CD4-positive, alpha-beta T cell treated with Interleukin-12 subunit alpha and Interleukin-12 subunit beta, for 1 hour (primary cell): Measurements from ENCODE around the gene AFF3.

Experiments
- DNase-seq: peaks from one replicate; pipeline ENCODE4 v3.0.0-alpha.2; 2020

AFF3 gene

DNA sequence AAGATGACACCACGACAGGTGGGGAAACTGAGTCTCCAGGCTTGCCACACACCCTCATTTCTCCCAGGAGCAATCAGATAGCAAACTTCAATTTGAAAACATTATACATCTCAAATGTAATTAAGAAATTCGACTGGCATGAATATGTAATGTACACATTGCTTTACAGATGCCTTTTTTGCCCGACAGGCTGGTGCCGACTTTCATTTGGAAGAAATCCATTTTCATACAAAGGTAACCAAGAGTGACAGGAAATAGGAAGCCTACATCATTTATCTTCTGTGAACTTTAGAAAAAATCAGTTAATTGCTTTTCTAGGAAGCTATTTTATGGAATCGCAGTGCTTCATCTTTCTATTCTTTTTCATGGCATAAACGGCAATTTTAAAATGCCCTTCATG is 140.3 kb downstream of the AFF3 start:
- DNase-seq = no peak

DNA sequence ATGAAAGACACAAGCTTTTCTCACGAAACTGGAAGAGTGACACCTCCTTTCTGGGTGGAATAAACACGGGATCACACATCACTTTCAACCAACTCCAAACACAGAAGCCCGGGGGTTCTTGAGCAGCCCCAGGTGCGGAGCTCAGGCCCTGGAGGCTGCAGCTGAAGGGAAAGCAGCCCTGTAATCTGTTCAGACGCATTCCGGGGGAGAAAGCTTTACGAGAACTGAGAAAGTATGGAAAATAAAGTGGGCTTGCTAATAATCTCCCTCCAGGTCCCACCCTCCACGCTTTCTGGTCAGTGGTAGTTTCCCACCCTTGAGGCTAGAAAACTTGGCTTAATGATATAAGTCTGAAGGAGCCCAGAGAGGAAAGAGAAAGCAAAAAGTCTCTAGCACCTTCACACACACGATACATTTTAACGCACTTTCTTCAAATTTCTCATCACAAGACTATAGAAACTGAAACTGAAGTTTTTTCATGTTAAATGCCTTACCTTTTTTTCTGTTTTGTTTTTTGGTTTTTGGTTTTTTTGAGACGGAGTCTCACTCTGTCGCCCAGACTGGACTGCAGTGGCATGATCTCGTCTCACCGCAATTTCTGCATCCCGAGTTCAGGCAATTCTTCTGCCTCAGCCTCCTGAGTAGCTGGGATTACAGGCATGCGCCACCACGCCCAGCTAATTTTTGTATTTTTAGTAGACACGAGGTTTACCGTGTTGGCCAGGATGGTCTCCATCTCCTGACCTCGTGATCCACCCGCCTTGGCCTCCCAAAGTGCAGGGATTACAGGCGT is 141.3 kb downstream of the AFF3 start:
- no peak for DNase-seq

DNA sequence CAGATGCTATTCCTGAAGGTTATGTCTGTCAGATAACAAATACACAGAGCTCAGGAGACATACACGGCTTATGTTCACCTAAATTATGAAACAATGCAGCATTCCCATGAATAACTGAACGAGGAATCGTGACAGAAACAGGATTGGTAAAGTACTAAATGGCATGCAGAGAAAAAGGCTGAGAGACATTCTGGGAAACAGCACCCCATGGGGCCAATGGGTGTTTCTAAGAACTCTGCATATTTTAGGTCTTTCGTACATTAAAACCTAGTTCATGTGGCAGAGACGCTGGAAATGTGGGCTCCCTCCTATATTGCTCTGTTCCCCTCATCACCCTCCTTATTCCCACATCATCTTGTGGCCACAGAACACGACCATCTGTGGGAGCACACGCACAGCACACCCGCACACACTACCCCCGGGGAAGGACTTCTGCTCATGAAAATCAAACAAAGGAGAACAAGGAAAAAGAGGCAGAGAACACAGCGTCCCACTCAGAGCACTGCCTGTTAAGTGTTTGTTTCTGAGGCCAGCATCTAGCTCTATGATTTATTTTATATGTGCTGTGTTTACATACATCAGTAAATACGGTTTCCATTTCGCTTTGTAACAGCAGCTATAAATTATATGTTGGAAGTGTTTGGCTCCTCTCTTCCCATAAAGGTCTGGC is 143.6 kb downstream of the AFF3 start:
- no peak for DNase-seq

DNA sequence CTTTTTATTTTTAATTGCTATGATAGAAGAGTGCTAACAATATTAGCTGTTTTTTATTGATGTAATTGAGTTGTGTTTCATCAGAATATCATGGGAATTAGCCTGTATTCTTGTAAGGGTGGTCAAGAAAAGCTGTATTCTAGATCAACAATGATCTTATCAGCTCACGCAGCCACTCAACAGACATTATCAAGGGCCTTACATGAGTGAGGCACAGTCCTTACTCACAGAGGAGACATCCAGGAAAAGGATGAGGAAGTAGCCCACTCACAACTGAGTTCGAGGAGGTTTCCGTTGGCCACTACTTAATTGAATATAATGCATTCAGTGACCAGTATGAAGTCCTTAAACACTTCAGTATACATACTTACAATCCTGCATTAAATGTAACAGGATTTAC is 152.5 kb downstream of the AFF3 start:
- no peak for DNase-seq

DNA sequence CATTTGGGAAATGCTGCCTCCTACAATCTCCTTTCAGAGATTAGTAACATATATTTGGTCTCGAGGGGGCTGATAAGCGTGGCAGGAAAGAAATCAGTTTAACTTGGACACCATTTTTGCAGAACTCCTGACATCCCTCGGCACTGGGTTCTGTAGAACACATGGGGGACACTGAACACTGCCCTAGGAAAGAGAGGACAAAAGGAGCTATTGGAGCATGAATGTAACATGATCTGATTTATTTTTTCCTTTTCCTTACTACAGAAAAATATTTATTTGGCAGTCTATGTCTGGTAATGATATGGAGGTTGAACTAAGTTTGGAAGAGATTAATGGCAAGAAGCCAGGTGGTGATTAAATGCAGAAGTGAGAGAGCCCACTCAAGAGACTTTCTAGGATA is 153.8 kb downstream of the AFF3 start:
- no peak for DNase-seq

DNA sequence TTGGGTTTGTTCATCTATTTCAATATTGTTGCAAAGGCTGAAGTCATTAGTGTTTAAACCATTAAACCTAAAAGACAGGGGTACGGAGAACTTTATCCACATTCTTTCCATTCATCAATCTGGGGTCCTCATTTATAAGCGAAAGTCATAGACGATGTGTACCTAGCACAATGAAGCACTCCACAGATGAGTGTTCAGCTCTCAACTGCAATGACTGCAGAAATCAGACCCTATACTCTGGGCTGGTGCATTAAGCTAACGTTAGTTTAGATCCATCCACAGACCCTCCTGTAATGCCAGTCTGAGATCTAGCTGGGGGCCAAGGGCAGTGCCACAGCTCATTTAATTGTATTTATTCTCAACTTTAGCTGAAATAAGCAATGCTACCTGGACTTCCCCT is 155.2 kb downstream of the AFF3 start:
- DNase-seq = no peak

DNA sequence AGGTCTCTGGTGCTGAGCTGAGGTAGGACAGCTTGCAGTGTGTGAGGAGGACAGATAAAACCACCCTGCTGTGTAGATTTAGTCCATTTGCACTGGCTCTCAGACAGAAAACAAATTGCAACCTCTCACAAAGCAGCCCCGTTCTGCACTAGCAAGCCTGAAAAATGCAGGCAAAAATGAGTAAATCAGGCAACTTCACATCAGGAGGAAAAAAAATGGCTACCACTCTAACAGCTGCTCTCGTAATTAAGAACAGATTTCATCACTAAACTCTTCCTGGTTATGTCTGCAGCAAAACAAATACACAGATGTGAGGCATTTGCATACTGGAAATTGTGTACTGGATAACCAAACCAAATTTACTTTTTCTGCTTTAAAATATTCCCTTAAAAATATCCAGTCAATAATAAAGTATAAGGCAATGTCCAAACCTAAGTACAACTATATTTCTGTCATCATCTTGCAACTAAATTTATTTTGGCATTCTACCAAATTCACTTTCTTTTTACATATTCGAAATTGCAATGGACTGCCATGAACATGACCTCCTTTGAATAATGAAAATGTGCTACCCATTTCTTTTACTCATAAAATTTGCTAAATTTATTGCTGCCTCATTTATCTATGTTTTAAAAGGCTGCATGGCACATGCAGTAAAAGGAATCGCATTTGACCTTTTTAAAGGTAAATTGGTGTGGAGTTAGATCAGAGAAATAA is 157.4 kb downstream of the AFF3 start:
- no peak for DNase-seq

DNA sequence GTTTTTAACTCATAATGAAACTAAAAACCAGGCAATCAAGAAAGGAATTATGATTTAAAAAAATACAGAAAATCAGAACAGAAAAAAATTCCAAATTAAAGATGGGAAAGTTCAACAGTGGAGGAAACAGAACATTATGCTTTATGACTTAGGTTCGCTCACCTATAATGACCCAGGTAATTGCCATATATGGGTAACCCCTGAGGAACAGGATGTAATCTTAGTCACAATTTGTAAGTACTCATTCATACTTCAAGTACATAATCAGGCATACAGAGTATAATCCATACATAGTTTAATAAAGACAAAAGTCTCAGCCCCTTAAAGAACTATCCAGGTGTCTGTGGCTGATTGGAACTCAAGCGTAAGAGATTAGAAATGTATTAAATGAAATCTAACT is 159.6 kb downstream of the AFF3 start:
- no peak for DNase-seq

DNA sequence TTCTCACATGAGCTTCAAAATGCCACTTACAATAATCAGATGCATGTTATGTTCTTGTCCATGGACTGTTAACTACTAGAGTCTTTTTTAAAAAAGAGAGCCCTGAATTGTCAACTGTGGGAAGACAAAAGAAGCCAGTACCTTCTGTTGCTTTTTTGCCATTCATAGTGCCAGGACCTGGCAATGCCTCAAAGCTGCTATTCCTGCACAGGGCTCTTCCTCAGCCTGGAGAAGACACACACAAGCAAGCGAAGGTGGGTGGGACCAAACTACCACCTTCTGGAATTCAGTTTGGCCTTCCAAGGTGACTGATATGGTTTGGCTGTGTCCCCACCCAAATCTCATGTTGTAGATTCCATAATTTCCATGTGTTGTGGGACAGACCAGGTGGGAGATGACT is 160.6 kb downstream of the AFF3 start:
- no peak for DNase-seq

DNA sequence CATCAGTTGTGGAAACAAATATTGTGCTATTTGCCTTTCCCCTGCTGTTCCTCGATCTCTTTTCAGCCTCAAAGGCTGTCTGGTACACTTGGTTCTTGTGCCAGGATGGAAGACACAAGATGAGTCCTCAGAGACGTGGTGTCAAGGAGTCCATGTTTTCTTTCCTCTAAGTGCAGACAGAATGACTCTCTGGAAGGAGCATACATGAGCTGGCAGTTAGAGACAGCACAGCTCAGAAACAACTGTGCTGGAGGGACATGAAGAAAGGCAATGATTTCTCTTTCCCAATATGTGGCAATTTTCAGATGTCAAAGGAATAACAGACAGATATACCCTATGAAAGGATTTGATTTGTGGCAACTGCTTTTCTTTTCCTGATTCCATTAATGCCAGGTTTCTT is 162.2 kb downstream of the AFF3 start:
- DNase-seq = no peak

DNA sequence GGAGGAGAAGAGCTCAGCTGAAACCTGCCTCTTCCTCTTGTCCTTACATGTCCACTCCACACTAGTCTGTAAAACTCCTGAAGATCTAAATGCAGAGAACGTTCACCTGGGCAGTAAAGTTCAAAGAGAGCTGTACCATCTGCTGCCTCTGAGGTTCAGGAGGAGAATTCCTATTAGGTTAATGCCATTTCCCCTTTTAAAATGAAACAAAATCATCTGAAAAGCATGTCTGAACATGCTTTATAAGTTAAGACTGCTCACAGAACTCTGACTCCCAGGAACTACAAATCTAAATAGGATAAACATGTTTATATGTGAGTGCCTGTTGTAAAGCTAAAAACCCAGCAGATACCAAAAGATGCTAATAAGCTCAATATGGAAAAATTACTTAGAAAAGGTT is 164.4 kb downstream of the AFF3 start:
- no peak for DNase-seq

DNA sequence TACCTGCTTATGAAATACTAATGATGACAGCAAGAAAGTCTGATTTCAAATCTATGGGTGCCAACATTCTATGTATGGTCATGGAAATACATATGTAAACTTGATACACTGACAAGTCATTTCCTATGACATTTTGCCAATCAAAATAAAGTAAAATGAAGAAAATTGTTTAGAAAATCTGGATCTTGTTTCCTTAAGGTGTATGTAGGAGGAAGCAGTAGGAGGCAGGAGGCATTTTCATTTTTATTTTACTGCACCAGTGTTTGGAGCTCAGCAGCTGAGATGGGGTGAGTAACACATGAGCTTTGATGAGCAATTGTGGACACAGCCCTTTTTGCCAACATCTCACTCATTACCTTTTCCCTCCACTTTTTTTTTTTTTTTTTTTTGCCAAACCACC is 167.0 kb downstream of the AFF3 start:
- no peak for DNase-seq

DNA sequence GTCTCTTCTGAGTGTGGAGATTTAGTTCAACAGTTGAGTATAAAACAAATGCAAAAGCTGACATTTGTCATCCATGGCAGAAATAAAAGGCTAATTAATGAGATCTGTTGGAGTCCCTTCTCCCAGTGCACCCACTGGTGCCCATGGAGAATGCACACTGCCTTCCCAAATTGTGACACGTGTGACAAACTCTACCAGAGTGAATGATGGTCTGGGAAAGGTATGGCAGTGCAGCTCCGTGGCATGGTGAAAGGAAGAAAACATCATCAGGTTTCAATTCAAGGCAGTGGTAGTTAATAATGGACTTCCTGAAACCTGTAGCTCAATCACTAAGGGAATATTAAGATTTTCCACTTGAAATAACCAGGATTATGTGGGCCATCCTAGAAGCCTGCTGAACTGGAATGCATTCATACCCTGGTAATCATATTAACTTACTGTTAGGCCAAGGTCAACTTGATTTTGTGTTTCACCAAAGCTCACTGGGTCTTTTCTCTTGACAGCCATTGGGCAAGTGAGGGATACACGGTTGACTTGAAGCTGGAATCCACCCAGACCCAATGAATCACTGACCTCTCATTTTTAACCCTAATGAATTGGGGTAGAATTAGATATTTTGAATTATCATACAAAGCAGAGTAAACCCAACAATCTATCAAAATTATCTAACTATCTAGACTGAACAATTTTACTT is 167.6 kb downstream of the AFF3 start:
- no peak for DNase-seq

DNA sequence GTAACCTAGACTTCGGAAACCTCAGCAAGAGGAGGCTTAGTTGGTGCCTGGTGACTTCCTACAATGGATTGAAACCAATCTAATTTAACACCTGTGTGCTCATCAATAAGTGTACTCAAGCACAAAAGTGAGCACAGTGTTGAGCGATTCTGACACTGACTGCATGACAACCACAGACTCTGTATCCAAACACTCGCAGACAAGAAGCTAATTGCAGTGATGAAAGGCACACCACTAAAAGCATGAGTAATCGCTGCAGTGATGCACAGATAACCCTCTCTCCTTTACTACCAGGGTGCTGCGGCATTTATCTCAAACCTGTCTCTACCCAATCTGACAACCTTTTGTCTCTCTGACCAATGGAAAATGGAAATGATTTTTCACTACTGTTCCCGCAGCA is 168.1 kb downstream of the AFF3 start:
- no peak for DNase-seq

DNA sequence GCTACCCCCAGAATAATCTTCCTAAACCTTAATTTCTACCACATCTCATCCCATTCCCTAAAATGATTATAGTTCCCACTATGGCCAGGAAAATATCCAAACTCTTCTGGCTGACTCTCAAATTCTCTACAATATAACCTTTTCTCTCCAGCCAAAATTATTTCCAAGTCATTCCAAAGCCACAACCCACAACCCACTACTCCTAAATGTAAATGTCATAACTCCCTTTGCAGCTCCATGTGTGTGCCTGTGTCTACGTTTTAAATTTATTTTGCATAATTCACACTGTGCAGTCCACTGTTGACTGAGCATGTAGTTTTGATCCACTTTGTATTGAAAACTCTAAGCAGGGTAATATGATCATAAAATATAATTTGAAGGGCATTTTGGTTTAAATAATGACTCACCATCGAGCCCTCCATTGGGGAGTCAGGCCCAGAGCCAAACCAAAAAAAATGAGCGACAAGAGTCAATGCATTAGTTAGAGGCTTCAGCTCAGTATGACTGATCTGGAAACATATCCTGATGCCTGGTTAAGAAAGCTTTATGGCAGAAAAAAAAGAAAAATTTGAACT is 171.0 kb downstream of the AFF3 start:
- no peak for DNase-seq

DNA sequence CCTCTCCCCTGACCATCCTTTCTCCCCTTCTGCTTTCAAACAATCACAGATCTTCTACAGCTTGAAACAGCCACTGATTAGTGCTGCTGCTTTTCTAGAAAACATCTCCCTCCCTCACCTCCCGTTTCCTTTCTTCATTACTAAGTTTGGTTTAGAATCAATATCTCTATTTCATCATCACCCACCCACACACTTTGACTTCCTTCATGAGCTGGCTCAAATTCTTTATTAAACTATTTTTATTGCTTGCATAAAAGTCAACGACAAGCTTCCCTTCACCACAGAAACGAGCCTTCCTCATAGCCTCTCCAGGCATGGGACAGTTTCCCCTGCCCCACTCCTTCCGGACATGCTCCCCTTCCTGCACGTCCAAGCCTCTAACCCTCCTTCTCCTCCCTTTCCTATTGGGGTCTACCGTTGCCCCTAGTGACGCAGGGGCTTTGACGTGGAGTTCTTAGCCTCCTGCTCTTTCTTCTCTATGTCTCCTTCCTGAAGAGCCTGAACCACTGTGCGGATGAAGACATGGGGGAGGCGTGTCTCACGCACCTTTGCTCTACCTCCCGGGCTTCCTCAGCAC is 172.0 kb downstream of the AFF3 start:
- DNase-seq = no peak

DNA sequence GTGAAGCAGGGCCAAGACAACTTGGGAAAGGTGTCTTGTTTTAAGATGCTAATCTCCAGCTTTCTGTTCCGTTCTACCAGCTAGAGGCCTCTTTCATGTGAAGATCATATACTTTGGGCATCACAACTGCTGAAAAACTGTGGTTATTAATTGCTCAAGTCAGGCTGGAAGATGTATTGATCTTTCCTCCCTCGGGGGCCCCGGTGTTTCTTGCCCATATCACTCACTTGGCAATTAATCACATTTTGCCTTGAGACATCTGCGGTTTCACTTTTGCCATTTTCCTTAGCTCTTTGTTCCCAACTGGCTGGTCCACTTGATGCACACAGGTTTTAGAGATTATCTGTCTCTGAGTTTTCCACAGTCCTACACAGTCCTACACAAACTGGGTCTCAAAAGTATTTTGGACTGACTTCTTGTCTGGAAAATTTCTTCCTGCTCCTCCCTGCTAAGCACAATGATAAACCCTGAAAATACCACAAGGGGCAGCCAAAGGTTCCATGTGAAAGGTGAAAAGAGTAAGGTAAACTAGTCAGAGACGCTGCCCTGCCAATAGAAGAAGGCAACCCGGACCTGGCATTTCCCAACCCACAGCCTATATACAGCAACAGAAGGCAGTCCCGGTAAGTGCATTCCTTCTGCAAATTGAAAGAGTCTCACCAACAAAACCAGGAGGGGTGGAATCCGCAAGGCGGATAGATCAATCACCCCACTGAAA is 181.0 kb downstream of the AFF3 start:
- no peak for DNase-seq

DNA sequence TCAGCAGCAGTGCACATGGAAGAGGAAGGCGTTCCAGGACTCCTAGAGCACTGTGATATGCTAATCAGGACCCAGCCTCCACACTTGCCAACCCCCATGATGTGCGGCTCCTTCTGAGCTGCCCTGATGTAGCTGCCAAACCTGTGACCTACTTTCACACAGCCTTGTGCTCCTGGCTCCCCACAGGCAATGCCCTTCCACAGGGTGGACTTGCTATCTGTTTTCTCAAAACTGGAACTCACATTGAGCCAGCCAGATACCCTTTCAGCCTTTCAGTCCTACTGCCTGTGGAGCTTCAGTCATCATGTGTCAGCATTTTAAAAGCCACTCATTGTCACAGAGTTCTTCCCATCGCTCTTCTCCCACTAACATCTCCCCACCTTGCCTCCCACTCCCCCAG is 181.6 kb downstream of the AFF3 start:
- no peak for DNase-seq

DNA sequence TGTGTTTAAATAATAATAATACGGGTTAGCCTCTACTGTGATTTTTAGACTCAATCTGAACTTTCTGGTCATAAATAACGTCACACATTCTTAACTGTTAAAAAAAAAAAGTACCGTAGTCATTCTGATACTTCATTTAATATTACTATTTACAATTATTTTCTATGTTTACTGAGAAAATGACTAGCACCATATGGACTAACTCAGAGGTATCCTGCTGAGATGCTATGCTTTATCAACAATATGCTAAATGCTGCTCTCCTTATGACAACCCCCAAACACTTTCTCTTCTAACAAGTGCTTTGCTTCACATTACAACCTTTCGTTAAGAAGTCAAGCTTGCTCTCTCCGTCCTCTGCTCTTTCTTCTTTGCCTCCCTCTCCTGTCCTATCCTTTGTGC is 182.1 kb downstream of the AFF3 start:
- DNase-seq = no peak

DNA sequence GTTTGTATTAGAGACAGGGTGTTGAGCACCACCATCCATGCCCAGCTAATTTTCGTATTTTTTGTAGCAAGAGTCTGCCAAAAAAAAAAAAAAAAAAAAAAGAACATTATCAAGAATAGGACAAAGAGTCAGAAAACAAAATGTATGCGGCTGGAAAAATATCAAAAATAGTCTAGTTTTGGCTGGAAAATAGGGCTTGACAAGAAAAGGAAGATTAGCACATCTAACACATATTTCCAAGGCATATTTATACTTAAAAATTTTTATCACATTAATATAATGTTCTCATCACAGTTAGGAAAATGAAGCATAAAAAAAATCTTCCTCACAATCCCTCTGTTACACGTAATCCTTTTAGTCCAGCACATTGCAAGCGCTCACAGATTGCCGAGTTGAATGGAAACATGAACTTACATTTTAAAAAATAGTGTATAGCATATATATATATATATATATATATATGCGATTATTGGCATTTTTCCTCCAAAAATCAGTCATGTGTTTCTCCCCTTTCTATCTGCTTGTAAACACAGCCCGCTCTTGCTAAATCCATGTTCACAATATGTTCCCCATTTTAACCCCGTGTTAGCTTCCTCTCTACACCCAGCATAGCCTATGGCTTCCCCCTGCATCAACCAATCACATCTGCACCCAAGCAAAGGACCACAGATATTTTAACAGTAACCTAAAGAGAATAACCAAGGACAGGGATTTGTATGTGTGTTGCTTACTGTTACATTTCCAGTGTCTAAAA is 183.0 kb downstream of the AFF3 start:
- DNase-seq = no peak
